ENCODE results near the gene SPAG16. TPM values are rescaled to one million over a fixed set of nuclear protein-coding genes. Genes with fewer than 3 reads are reported as not detected.

The SPAG16 gene
- total RNA-seq, 4 donors from 2014 or later: 25.5 to 42.7 (median 27.8) TPM

DNA sequence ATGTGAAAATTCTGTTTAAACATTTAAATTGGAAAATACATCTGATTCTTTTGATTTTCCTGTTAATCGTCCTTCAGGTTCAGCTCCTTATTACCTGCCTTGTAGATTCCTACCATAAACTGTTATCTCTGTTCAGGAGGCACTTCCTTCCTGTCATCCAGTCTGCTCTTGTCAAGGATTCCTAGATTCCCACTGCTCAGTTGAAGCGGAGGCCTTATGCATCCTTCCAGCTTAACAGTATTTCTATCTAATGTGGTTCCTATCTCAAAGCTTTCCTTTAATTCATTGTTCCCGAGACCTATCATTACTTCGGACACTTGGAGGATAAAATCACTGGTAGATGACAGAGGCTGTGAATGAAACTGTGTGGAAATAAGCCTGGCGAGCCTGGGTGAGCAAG is 12.0 kb downstream of the SPAG16 start:
- DNase-seq (ENCODE audit: low spot score in 2 of 2): no peak
- 94 to 95% methylated on average over 5 of the region's 5 CpGs for WGBS, 2 donors

GRCh38 chr2:213306316-213306942 is 22.2 kb downstream of the SPAG16 start:
- peaks cover 0 to 76% (median 0%) of the 10 kb centered on the region in 3 donors for H3K36me3 ChIP-seq
- no peak overlapping the region for H3K27ac ChIP-seq
- no peak overlapping the region for H3K4me3 ChIP-seq

More for the DNA sequence above, 12.0 kb downstream of the SPAG16 start:
- Histone ChIP-seq H3K36me3 (peaks cover 0 to 45% (median 0%) of the 10 kb centered on the region in 3 donors), H3K9me3 (no peaks in the 10 kb centered on the region), H3K4me1 (no peaks in the 10 kb centered on the region), H3K27me3 (no peaks in the 10 kb centered on the region), H3K4me3 (no peak overlapping the region), H3K27ac (no peak overlapping the region)
- TF ChIP-seq EP300 (IDR thresholded peaks at IDR 0.05) (no peak), CTCF (IDR thresholded peaks at IDR 0.05) (no peak), POLR2A (IDR thresholded peaks at IDR 0.05) (no peak)

DNA sequence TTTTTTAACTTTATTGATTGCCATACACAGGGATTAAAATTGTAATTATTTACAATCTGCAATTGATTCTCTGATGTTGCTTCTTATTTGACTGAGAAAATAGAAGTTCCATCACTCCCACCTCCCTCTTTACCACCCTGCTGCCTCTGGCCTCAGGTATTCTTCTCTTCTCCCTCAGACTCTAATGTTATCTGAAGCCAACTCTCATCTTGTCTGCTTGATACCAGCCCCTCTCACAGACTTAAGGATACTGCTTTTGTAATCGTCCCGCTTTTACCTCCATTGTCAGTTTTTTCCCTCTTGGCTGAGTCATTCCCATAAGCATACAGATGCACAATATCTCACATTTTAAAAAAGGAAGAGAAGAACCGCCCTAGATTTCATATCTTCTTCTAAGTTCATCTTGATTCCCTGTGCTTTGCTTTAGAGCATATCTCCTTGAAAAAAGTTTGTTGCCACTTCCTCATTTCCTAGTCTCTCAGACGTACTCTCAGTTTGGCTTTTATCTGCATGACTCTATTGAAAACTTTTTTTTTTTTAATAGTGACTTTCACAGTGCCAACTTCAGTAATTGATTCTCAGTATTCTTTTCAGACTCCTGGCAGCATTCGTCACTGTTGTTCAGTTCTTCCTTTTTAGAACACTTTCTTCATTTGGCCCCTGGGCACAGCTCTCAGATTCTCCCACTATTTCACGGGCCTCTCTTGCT is 31.1 kb downstream of the SPAG16 start:
- H3K4me3 ChIP-seq: no peak overlapping the region
- H3K9me3 ChIP-seq: no peaks in the 10 kb centered on the region
- no peaks in the 10 kb centered on the region for H3K4me1 ChIP-seq
- H3K27me3 ChIP-seq: no peaks in the 10 kb centered on the region
- H3K27ac ChIP-seq: no peak overlapping the region
- TF ChIP-seq EP300 (IDR thresholded peaks at IDR 0.05): no peak
- 80 to 88% methylated on average over 6 of the region's 6 CpGs for WGBS, 2 donors
- DNase-seq (ENCODE audit: low spot score in 2 of 2): no peak
- peaks cover 0 to 48% (median 0%) of the 10 kb centered on the region in 3 donors for H3K36me3 ChIP-seq

More at GRCh38 chr2:213306316-213306942, 22.2 kb downstream of the SPAG16 start:
- Histone ChIP-seq H3K9me3 (peaks cover 0 to 34% (median 14%) of the 10 kb centered on the region in 4 donors), H3K4me1 (peaks cover 0 to 5% (median 0%) of the 10 kb centered on the region in 4 donors), H3K27me3 (no peaks in the 10 kb centered on the region)
- WGBS, 2 donors: 56 to 68% methylated on average over 2 to 3 of the region's 3 CpGs
- DNase-seq (ENCODE audit: low spot score in 2 of 2): peak in 1 of 2 donors; percentile 43
- TF ChIP-seq EP300 (IDR thresholded peaks at IDR 0.05): no peak
- TF ChIP-seq POLR2A (IDR thresholded peaks at IDR 0.05): no peak
- no peak for TF ChIP-seq CTCF (IDR thresholded peaks at IDR 0.05)

DNA sequence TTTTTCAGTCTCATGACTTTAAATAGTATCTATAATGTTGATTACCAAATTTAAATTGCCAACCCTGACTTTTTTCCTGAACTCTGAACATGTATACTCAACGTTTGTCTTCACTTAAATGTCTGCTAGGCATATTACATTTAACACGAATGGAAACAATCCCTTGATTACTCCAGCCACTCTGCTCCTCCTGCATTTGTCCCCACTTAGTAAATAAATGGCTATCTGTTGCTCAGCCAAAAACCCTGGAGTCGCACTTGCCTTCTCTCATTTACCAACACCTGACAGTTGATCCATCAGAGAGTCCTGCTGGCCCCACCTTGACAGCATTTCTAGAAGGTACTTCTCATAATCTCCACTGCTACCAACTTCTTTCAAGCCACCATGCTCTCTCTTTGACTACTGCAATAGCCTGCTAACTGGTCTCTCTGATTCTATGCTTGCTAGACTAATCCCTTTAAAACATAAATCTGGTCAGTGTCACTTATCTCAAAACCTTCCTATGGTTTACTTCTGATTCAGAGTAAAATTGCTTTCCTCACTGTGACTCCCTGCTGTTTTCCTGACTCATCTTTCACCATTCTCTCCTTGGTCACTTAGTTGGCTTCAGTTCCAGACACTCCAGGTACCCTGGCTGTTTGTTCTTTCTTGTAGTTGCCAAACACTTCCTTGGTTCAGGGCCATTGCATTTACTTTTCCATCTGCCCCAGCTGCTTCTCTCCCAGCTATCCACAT is 31.9 kb downstream of the SPAG16 start:
- Histone ChIP-seq H3K27me3 (no peaks in the 10 kb centered on the region), H3K9me3 (no peaks in the 10 kb centered on the region), H3K4me1 (no peaks in the 10 kb centered on the region), H3K27ac (no peak overlapping the region), H3K36me3 (peaks cover 0 to 55% (median 0%) of the 10 kb centered on the region in 3 donors), H3K4me3 (no peak overlapping the region)
- TF ChIP-seq POLR2A (IDR thresholded peaks at IDR 0.05): no peak
- TF ChIP-seq CTCF (IDR thresholded peaks at IDR 0.05): no peak
- no peak for TF ChIP-seq EP300 (IDR thresholded peaks at IDR 0.05)
- DNase-seq (ENCODE audit: low spot score in 2 of 2): no peak
- WGBS, 2 donors: 91 to 93% methylated on average over 3 of the region's 3 CpGs

- TF ChIP-seq POLR2A (IDR thresholded peaks at IDR 0.05) (no peak), EP300 (IDR thresholded peaks at IDR 0.05) (no peak), CTCF (IDR thresholded peaks at IDR 0.05) (no peak)
- Histone ChIP-seq H3K9me3 (no peaks in the 10 kb centered on the region), H3K27ac (no peak overlapping the region), H3K4me3 (no peak overlapping the region), H3K4me1 (no peaks in the 10 kb centered on the region), H3K27me3 (no peaks in the 10 kb centered on the region), H3K36me3 (peaks cover 0 to 50% (median 0%) of the 10 kb centered on the region in 3 donors)
- DNase-seq (ENCODE audit: low spot score in 2 of 2): no peak
- WGBS, 2 donors: 70 to 74% methylated on average over 3 of the region's 3 CpGs
These were observed 33.7 kb downstream of the SPAG16 start for GRCh38 chr2:213317929-213318328.

Measured in tibial nerve (tissue), 4 donors.